Muscle of leg (tissue), 11 donors: ENCODE results near the gene INSL3. TPM values are rescaled to one million over a fixed set of nuclear protein-coding genes. Genes with fewer than 3 reads are reported as not detected.
A peak's percentile ranks its signal among the peaks of the same experiment; 100 is the strongest.

ENCODE experiments used
- DNase-seq: peaks from one replicate; pipeline ENCODE4 v3.0.0; 2013
- H3K27ac ChIP-seq: one replicate; pipeline ENCODE4 v1.5.1; 2013; ENCODE audit warnings: mild to moderate bottlenecking, low read length, control low read depth
- H3K27me3 ChIP-seq: one replicate; pipeline ENCODE4 v1.6.1; 2013; ENCODE audit warnings: low read length; ENCODE audit not compliant: control insufficient read depth, insufficient read depth
- H3K36me3 ChIP-seq: one replicate; pipeline ENCODE4 v1.6.1; 2013; ENCODE audit warnings: low read length; ENCODE audit not compliant: control insufficient read depth, insufficient read depth
- H3K4me1 ChIP-seq: one replicate; pipeline ENCODE4 v1.6.1; 2013; ENCODE audit warnings: low read length; ENCODE audit not compliant: control insufficient read depth, insufficient read depth
- H3K4me3 ChIP-seq: one replicate; pipeline ENCODE4 v1.5.1; 2013; ENCODE audit warnings: low read length, control low read depth
- H3K9me3 ChIP-seq: replicated peaks from 2 replicates; pipeline ENCODE4 v1.6.1; 2013; ENCODE audit warnings: low read depth, low read length; ENCODE audit not compliant: control insufficient read depth
- WGBS: methylation state at CpG from one replicate; pipeline ENCODE4 v1.1.5; 2013; ENCODE audit warnings: missing lambda C conversion rate; ENCODE audit not compliant: insufficient coverage; 5-methylcytosine and 5-hydroxymethylcytosine counted together
- polyA plus RNA-seq, 8 donors: library from polyadenylated mRNA; unstranded; fragments of 120-200 nt; gene quantifications; one replicate each; pipeline versions ENCODE4 v1.2.1 to v1.2.3, GENCODE V29; 2013; ENCODE audit warnings: inconsistent platforms in 1 of 8, low replicate concordance in 1 of 8; ENCODE audit not compliant: insufficient read length in 8 of 8, insufficient read depth in 1 of 8
- total RNA-seq: library from RNA; stranded (reverse); fragments of 120-200 nt; gene quantifications from one replicate; pipeline ENCODE4 v1.2.4, GENCODE V29; 2013

INSL3 gene
- total and polyA plus RNA-seq, 9 donors: not detected

DNA sequence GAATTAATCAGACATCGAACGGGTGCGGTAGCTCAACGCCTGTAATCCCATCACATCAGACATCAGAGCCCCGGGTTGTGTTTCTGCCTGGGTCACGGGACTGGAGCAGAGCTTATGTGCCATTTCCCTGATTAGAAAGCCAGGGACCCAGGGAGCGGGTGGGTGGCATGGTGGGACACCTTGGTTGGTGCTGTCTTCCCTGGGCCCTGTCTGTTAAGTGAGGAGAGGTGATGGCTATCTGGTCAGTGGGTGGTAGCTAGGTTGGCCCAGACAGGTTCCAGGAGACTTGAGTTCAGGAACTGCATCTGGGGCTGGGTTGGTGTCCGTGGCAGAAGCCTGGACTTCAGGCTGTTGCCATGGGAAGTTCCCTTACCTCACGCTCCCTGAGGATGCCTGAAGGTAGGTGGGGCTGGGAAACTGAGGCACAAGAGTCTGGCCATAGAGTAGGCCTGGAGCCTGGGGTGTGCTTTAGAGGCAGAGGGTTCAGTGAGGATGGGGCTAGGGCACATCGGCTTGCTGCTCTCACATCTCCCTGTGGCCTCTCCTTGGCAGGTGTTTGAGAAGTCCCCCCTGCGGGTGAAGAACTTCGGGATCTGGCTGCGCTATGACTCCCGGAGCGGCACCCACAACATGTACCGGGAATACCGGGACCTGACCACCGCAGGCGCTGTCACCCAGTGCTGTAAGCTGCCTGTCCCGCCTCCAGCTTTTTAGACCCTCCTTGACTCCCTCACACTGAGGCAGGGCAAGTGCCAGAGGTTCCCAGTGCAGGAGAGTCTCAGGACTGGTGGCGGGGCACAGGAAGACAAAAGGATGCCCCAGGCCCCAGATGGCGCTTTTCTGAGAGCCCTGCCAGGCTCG, 40.5 kb upstream of the INSL3 start:
- no peak overlapping the region for H3K4me3 ChIP-seq
- DNase-seq: no peak
- peaks cover 19% of the 10 kb centered on the region for H3K4me1 ChIP-seq
- H3K36me3 ChIP-seq: peaks cover 48% of the 10 kb centered on the region
- no peaks in the 10 kb centered on the region for H3K9me3 ChIP-seq
- WGBS: 76% methylated on average over 12 of the region's 23 CpGs
- H3K27me3 ChIP-seq: peaks cover 2% of the 10 kb centered on the region
- H3K27ac ChIP-seq: no peak overlapping the region

GRCh38 chr19:17860993-17861360, 39.7 kb upstream of the INSL3 start:
- peaks cover 19% of the 10 kb centered on the region for H3K4me1 ChIP-seq
- H3K36me3 ChIP-seq: peaks cover 48% of the 10 kb centered on the region
- 20% methylated on average over 1 of the region's 7 CpGs for WGBS
- no peak overlapping the region for H3K27ac ChIP-seq
- H3K27me3 ChIP-seq: peaks cover 2% of the 10 kb centered on the region
- H3K9me3 ChIP-seq: no peaks in the 10 kb centered on the region
- H3K4me3 ChIP-seq: peak overlapping the region; percentile 100
- no peak for DNase-seq

DNA sequence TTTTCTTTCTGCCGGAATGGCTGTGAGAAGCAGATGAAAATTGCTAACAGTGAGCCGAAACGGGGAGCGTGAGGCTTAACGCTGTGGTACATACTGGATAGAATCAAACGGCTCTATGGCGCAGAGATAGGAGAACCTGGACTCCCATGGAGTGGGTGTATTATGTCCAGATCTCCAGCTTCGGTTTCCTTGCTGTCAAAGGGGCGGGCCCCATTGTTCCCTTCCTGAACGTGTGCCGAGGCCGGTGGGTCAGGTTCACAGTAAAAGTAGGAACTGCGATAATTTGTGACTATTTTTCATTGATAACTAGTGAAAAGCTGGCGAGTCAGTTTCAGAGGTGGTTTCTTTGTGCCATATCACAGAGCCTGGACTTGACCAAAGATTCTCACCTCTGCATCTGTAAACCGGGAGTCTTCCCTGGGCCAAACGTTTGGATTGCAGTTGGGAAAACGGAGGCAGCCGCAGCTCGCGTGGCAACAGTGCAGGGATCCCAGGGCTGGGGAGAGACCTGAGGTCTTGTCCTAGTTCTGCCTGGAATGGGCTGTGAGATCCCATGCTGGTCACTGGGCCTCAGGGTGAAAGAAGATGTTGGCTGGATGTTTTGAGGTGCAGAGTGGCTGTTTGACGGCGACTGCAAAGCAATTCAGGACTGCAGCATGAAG, 39.1 kb upstream of the INSL3 start:
- Histone ChIP-seq H3K27me3 (peaks cover 2% of the 10 kb centered on the region), H3K4me3 (peak overlapping the region; percentile 100), H3K4me1 (peaks cover 19% of the 10 kb centered on the region), H3K27ac (peak overlapping the region; percentile 57), H3K9me3 (no peaks in the 10 kb centered on the region), H3K36me3 (peaks cover 45% of the 10 kb centered on the region)
- no peak for DNase-seq
- 1% methylated on average over 18 of the region's 22 CpGs for WGBS

DNA sequence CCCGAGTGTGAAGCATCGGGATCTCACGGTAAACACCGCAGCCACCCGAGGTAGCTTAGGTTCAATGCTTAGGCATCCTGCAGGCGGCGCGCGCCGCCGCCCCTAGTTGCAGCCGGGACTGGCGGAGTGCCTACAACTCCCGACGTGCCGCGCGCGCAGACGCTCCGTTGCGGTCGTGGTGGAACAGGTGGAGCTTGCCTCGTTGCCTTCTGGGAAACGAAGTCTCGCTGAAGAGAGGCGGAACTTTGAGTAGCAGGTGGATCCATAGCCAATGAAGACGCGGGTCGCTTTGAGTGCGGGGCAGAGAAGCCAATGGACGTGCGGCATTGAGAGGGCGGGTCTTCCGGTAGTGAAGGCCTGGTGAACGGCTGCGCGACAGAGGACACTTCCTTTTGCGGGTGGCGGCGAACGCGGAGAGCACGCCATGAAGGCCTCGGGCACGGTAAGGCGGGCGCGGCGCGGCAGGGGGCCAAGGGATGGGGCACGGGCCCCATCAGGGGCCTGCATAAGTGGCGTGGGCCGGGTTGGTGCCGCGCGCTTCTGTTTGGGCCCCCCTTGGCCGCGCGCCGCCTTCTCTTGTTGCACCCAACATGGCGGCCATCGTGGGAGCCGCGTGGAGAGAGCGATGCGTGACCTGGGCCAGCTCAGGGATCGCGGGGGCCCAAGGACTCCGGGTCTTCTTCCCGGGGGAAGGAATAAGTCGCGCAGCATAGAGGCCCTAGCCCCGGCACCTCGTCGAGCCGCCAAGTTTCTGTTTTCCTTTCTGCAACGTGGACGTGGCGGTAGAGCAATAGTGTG, 38.4 kb upstream of the INSL3 start, which contains the start of gene RPL18A:
TSS of gene RPL18A (plus strand) at position 378 of the 798 bp plus-strand sequence. CDS start at position 425, 47 bp downstream.
- H3K27me3 ChIP-seq: peaks cover 2% of the 10 kb centered on the region
- H3K4me3 ChIP-seq: peak within 1 kb of the TSS; percentile 100
- H3K36me3 ChIP-seq: peaks cover 39% of the 10 kb centered on the region
- peak; percentile 100 for DNase-seq
- H3K9me3 ChIP-seq: no peaks in the 10 kb centered on the region
- WGBS: under 1% methylated on average over 80 of the region's 80 CpGs
- H3K4me1 ChIP-seq: peaks cover 19% of the 10 kb centered on the region
- peak within 1 kb of the TSS; percentile 57 for H3K27ac ChIP-seq

DNA sequence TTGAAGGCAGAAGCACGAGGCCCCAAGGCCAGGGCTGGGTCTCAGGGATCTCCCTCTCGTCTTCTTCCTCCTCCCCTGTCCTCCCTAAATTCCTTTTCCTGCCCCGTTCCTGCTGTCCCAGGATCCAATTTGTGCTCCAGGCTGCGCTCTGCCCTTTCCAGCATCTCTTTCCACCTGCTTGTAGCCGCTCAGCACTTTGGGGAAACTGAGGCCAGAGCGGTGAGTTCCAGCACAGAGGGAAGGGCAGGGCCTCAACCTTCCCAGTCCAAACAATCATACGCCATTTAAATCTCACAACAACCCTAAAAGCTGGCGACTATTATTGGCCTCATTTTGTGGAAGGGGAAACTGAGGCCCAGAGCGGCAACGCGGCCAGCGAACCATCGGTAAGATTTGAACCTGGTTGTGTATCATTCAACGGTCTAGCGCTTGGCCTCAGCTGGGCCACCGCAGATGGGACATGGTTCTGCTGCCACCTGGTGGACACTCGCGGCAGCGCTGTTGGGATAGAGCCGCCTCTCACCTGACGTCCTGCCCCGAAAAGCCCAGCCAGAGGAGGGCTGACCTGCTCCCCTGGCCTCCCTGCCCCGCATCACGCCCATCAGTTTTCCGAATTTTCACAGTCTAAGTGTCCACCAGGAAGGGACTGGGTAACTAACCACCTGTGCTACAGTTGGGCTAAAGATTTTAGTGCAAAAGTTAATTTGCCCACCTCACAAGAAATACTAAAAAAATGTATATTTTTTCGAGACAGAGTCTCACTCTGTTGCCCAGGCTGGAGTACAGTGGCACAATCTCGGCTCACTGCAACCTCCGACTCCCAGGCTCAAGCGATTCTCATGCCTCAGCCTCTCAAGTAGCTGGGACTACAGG, 34.2 kb upstream of the INSL3 start:
- peak; percentile 79 for DNase-seq
- WGBS: 20% methylated on average over 22 of the region's 29 CpGs

DNA sequence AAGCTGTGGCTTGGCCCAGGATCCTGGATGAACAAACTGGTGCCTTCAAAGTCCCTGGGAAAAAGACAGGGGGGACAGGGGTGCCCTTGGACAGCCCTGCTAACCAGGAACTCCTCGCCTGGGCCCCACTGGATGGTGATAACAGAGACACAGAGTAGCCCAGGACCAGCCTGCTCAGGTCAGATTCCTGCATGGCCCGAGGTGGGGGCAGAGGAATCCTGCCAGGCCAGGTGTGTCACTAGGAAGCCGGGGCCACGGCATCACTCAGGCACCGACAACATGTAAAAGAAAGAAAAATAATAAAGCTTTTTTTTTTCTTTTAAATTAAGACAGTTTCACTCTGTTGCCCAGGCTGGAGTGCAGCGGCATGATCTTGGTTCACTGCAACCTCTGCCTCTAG, 32.7 kb upstream of the INSL3 start:
- Histone ChIP-seq H3K9me3 (no peaks in the 10 kb centered on the region), H3K27ac (no peak overlapping the region), H3K4me1 (peaks cover 1% of the 10 kb centered on the region), H3K27me3 (peaks cover 4% of the 10 kb centered on the region), H3K36me3 (no peaks in the 10 kb centered on the region), H3K4me3 (no peak overlapping the region)
- DNase-seq: no peak
- 94% methylated on average over 2 of the region's 6 CpGs for WGBS

More for the DNA sequence above, 34.2 kb upstream of the INSL3 start:
- no peak overlapping the region for H3K4me3 ChIP-seq
- no peaks in the 10 kb centered on the region for H3K36me3 ChIP-seq
- peaks cover 2% of the 10 kb centered on the region for H3K27me3 ChIP-seq
- no peak overlapping the region for H3K27ac ChIP-seq
- peaks cover 6% of the 10 kb centered on the region for H3K4me1 ChIP-seq
- H3K9me3 ChIP-seq: no peaks in the 10 kb centered on the region

- Histone ChIP-seq H3K27ac (no peak overlapping the region), H3K27me3 (peaks cover 12% of the 10 kb centered on the region), H3K36me3 (no peaks in the 10 kb centered on the region), H3K9me3 (no peaks in the 10 kb centered on the region), H3K4me1 (peaks cover 7% of the 10 kb centered on the region), H3K4me3 (no peak overlapping the region)
- 80% methylated on average over 13 of the region's 14 CpGs for WGBS
- DNase-seq: no peak
Observed at GRCh38 chr19:17848595-17849292, 27.4 kb upstream of the INSL3 start.

DNA sequence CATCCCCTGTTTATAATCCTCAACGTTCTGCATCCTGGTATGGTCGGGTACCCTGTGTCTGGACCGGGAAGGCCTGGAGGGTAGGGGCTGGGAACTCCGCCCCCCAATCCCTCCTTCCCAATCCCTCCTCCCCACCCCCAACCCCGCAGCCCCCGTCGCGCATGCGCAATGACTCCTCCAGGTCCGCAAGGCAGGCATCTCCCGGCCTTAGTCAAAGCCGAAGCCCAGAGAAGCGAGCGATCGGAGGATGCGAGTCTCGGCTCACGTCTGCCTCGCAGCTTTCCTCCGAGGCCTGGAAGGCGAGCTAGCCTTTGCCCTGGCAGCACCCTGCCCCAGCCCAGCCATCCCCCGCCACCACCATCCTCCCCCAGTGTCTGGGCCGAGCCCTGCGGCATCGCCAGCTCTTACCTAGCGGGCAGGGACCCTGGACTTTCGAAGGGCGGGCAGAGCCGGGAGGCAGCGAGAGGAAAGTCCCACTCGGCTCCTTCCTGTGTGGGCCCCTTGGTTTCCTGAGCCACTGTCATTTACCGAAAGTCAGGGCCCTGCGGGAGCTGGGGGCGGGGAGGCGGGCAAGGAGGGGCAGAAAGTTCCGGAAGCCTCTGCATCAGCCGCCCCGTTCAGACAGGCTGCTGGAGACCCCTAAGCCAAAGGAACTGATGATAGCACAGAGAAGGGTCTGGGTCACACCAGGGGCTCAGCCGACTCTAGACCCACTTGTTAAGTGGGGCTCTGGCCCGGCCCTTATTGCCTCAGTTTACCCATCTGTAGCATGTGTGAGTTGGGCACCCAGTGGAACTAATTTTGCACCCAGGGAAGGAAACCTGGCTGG, 26.4 kb upstream of the INSL3 start, which contains the start of gene JAK3:
TSS of gene JAK3 (minus strand) at position 445 of the 829 bp plus-strand sequence. CDS start 3,565 bp downstream, outside the sequence.
- peak within 1 kb of the TSS; percentile 34 for H3K4me3 ChIP-seq
- peaks cover 18% of the 10 kb centered on the region for H3K27me3 ChIP-seq
- DNase-seq: peak; percentile 87
- WGBS: 9% methylated on average over 33 of the region's 40 CpGs
- H3K36me3 ChIP-seq: no peaks in the 10 kb centered on the region
- H3K9me3 ChIP-seq: no peaks in the 10 kb centered on the region
- H3K27ac ChIP-seq: peak within 1 kb of the TSS; percentile 59
- H3K4me1 ChIP-seq: peaks cover 7% of the 10 kb centered on the region
